GM12878 (cell line): ENCODE results near the gene DDR2. TPM values are rescaled to one million over a fixed set of nuclear protein-coding genes. Genes with fewer than 3 reads are reported as not detected.

Source experiments
- ATAC-seq: fragments of 200-7000 bp; cut with Tn5 transposase; 3 replicates; pipeline ENCODE4 v1.9.1; 2020; ENCODE audit warnings: mild to moderate bottlenecking, moderate library complexity
- BruUV-seq: library from RNA; stranded (reverse); fragments of 400-500 nt; replicated peaks from 2 replicates; lab custom pipeline; 2021; lab: Mats Ljungman, UMichigan
- CTCF ChIA-PET: fragments of 300-600 bp; sonication (Branson Sonifier 250); formaldehyde crosslinking; extraction: SDS; loops from one replicate; lab custom pipeline; 2021; ENCODE audit warnings: inconsistent platforms; lab: Yijun Ruan, JAX
- POLR2A ChIA-PET: fragments of 350-600 bp; formaldehyde crosslinking; extraction: SDS; loops from one replicate; lab custom pipeline; 2021; ENCODE audit warnings: inconsistent platforms; lab: Charles Lee
- RAD21 ChIA-PET: fragments of 300-600 bp; sonication (Branson Sonifier 250); formaldehyde crosslinking; loops from one replicate; lab custom pipeline; 2023; ENCODE audit warnings: antibody characterized with exemption; ENCODE audit not compliant: unreplicated experiment; lab: Charles Lee
- SMC1A ChIA-PET: fragments of 300-600 bp; sonication (Branson Sonifier 250); formaldehyde crosslinking; loops from one replicate; lab custom pipeline; 2023; ENCODE audit not compliant: unreplicated experiment, uncharacterized antibody; lab: Charles Lee
- DNase-seq: peaks from one replicate; pipeline ENCODE4 v3.0.0-alpha.2; 2011; ENCODE audit warnings: low read depth, low spot score
- FAIRE-seq: peaks from 3 replicates; lab custom pipeline; 2011; peaks lifted over from hg19 to GRCh38; lab: Jason Lieb, UNC
- H2AFZ ChIP-seq: 2 replicates; pipeline ENCODE4 v1.6.0; 2011; ENCODE audit warnings: low read depth, low read length, control low read depth; ENCODE audit not compliant: control insufficient read depth
- H3K27ac ChIP-seq: 2 replicates; pipeline ENCODE4 v1.5.1; 2011; ENCODE audit warnings: control low read depth; ENCODE audit not compliant: control insufficient read depth, insufficient read depth
- H3K27me3 ChIP-seq, 2 experiments: replicated peaks in 1 of 2; 2 replicates each; pipeline versions ENCODE4 v1.6.0 to v1.6.1; 2011; ENCODE audit warnings: low read length in 1 of 2; ENCODE audit not compliant: control insufficient read depth in 2 of 2, insufficient read depth in 2 of 2
- H3K36me3 ChIP-seq, 2 experiments: 2 replicates each; pipeline ENCODE4 v1.5.1; 2011; ENCODE audit warnings: low read length in 1 of 2; ENCODE audit not compliant: control insufficient read depth in 2 of 2, insufficient read depth in 2 of 2
- H3K4me1 ChIP-seq: 2 replicates; pipeline ENCODE4 v1.6.1; 2011; ENCODE audit warnings: mild to moderate bottlenecking, low read length, moderate library complexity, mixed read lengths; ENCODE audit not compliant: control insufficient read depth, insufficient read depth
- H3K4me2 ChIP-seq: 2 replicates; pipeline ENCODE4 v1.6.0; 2011; ENCODE audit warnings: control low read depth; ENCODE audit not compliant: control insufficient read depth, insufficient read depth
- H3K4me3 ChIP-seq: fragments of 200-600 bp; sonication (generic); 2 replicates; pipeline ENCODE4 v1.5.1; 2016
- H3K79me2 ChIP-seq: 2 replicates; pipeline ENCODE4 v1.6.0; 2011; ENCODE audit warnings: low read length; ENCODE audit not compliant: control insufficient read depth, insufficient read depth
- H3K9ac ChIP-seq: 2 replicates; pipeline ENCODE4 v1.8.0; 2011; ENCODE audit warnings: low read length, control low read depth, mixed read lengths; ENCODE audit not compliant: control insufficient read depth, insufficient read depth
- H3K9me3 ChIP-seq: replicated peaks from 3 replicates; pipeline ENCODE4 v1.5.1; 2011; ENCODE audit warnings: mild to moderate bottlenecking, low read length; ENCODE audit not compliant: control insufficient read depth, insufficient read depth
- H4K20me1 ChIP-seq: 2 replicates; pipeline ENCODE4 v1.6.0; 2011; ENCODE audit not compliant: control insufficient read depth, insufficient read depth
- E2F8 ChIP-seq: fragments of 450-650 bp; IDR thresholded peaks from 2 replicates; pipeline ENCODE4 v1.6.1; 2018; ENCODE audit warnings: mild to moderate bottlenecking, low read depth, moderate library complexity; ENCODE audit not compliant: partially characterized antibody
- JUNB ChIP-seq: IDR thresholded peaks from 2 replicates; pipeline ENCODE4 v1.6.1; 2016; ENCODE audit warnings: antibody characterized with exemption, mild to moderate bottlenecking
- WGBS: methylation state at CpG from one replicate; pipeline ENCODE4 v1.1.6; 2016; ENCODE audit warnings: low lambda C conversion rate; ENCODE audit not compliant: insufficient replicate concordance, insufficient coverage; ENCODE audit errors: missing lambda C conversion rate; 5-methylcytosine and 5-hydroxymethylcytosine counted together
- in situ Hi-C: fragments of 300-500 bp; cut with MboI; formaldehyde crosslinking; loops from 9 replicates; pipeline ENCODE4 v1.14.3; 2018; ENCODE audit warnings: mixed read lengths
- intact Hi-C: fragments of 100-400 bp; cut with micrococcal nuclease; formaldehyde crosslinking; loops from one replicate; pipeline ENCODE4 v1.14.2; 2022; ENCODE audit not compliant: unreplicated experiment
- polyA plus RNA-seq, 11 experiments: library from polyadenylated mRNA; depleted of rRNA in 4 of 11; unstranded in 6 of 11; stranded (reverse) in 5 of 11; fragments of >200 nt; fragmentation: Nextera tagmentation in 4 of 11; fragmentation: Illumina TruSeq in 1 of 11; extraction: Ambion mirVana in 4 of 11; extraction: Trizol in 1 of 11; gene quantifications; 1 replicate in 1 of 11; 2 replicates in 10 of 11; pipeline versions ENCODE4 v1.2.1 to v1.2.3, GENCODE V29; 2011 to 2016; ENCODE audit warnings: inconsistent platforms in 2 of 11, missing spikeins in 2 of 11, low read depth in 1 of 11
- total RNA-seq, 4 experiments: library from RNA; depleted of rRNA in 3 of 4; stranded (reverse); fragments of >200 nt in 3 of 4; fragmentation: Illumina TruSeq in 1 of 4; extraction: Trizol in 1 of 4; gene quantifications; 2 replicates each; pipeline versions ENCODE4 v1.2.1 to v1.2.3, GENCODE V29; 2013 to 2021

The DDR2 gene
- total and polyA plus RNA-seq, 10 of the 15 experiments (the other 5 are each of a cell fraction or from before 2014, with no cell fraction given) = 1.9 to 8.8 (median 5.5) TPM

- H3K9ac ChIP-seq = no peak overlapping the region
- POLR2A ChIA-PET = interaction anchor here (2.6 kb wide), 1 partner anchor 11 kb away, joined by 7 read pairs; no protein-coding TSS in a partner anchor
- ATAC-seq = peak; percentile 54
- SMC1A ChIA-PET = interaction anchor here (2.9 to 6.1 kb wide), 3 partner anchors 10 to 57 kb away, joined by 12 to 41 read pairs (median 16); partner anchors contain the start of gene DDR2
- H3K4me2 ChIP-seq = 0 out of 2 replicates have a peak overlapping the region, but pooled peaks have one; percentile 19
- RAD21 ChIA-PET = interaction anchor here (0.9 to 1.9 kb wide), 4 partner anchors 10 to 74 kb away, joined by 3 to 9 read pairs (median 3); no protein-coding TSS in a partner anchor
- peak overlapping the region; percentile 18; the same call in 1 of the 2 replicates for H2AFZ ChIP-seq
- no peaks in the 10 kb centered on the region for H3K36me3 ChIP-seq
- H3K4me3 ChIP-seq = no peak overlapping the region
- H3K27me3 ChIP-seq = no peaks in the 10 kb centered on the region
- no peak for TF ChIP-seq E2F8
- peak; percentile 28; the same call in 1 of the 2 replicates for TF ChIP-seq JUNB
- no peaks in the 10 kb centered on the region for H3K9me3 ChIP-seq
- 21% methylated on average over 6 of the region's 6 CpGs for WGBS
- in situ Hi-C loops (no loop called here), intact Hi-C loops (no loop called here)
- no peak for FAIRE-seq
- no TSS peak for BruUV-seq
- DNase-seq = no peak
- no peak overlapping the region for H3K27ac ChIP-seq
- CTCF ChIA-PET = interaction anchor here (1.9 to 2.1 kb wide), 3 partner anchors 11 to 75 kb away, joined by 8 to 9 read pairs (median 9); no protein-coding TSS in a partner anchor
- H4K20me1 ChIP-seq = no peaks in the 10 kb centered on the region
- H3K79me2 ChIP-seq = no peaks in the 10 kb centered on the region
- H3K4me1 ChIP-seq = no peaks in the 10 kb centered on the region
Observed at GRCh38 chr1:162687870-162688269, 55.6 kb downstream of the DDR2 start.
